Suppressor macrophage treated with lipopolysaccharide for 4 hours (primary cell): ENCODE measurements around the gene TNC.
A peak's percentile ranks its signal among the peaks of the same experiment; 100 is the strongest.

ENCODE experiments used
- DNase-seq: peaks from one replicate; pipeline ENCODE4 v3.0.0-alpha.2; 2020

The TNC gene

DNA sequence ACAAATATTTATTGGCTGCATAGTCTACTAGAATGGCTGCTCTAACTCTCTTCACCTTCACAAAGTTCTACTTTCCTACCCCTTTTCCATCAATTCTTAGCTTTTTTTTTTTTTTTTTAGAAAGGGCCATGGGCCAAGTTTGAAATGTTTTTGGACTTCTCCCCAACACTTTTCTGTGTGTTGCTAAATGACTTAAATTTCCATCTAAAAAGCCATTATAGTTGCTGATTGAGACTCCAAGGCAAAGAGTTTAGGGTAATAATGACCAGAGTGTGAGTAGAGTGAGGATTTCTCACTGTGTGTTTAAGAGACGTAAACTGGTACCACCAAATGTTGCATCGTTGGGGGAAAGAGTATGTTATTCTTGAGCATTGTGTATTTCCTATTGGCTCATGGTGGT is 24.4 kb downstream of the TNC start:
- DNase-seq, result no peak

DNA sequence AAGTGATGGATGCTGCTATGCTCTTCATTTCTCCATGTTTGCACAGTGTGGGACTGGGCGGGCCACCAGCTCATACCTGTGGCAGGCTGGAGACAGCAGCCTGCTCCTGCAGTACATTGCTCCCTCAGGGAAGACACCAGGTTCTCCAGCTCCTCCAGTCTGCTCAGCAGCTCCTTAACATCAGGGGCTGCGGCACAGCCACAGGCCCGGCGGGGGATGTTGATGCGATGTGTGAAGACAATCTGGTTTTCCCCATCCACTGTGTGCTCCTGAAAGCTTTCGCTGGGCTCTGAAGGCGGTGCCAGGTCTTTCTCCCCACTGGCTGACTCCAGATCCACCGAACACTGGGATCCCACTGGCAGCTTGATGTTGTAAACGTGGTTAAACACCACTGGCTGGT is 27.5 kb downstream of the TNC start:
- no peak for DNase-seq

DNA sequence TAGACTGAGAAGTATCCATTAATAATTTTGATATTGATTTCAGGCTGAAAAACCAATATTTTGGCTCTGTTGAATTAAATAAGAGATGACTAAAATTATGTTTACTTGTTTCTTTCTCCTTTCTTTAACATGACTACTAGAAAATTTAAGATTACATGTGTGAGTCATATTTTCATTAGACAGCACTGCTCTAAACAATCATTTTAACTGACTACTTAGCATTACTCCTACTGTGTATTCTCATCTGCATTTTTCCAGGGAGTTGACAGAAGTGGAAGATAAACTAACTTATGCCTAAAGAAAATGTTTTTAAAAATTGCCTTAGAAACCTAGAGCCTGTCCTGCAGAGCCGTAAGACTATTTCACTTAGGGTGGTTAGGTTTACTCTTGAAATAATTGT is 29.1 kb downstream of the TNC start:
- no peak for DNase-seq

DNA sequence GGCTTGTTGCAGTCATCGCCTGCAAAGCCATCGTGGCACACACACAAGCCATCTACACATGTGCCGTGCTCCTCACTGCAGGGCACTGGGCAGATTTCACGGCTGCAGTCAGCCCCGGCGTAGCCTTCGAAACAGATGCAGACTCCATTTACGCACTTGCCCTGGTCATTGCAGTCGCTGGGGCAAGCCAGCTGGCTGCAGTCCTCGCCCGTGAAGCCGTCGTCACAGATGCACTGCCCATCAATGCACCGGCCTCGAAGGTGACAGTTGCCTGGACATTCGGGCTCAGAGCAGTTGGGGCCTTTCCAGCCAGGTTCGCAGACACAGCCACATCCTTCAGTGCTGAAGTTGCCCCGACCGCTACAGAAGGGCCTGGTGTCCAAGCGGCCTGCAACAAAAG is 31.1 kb downstream of the TNC start:
- no peak for DNase-seq

DNA sequence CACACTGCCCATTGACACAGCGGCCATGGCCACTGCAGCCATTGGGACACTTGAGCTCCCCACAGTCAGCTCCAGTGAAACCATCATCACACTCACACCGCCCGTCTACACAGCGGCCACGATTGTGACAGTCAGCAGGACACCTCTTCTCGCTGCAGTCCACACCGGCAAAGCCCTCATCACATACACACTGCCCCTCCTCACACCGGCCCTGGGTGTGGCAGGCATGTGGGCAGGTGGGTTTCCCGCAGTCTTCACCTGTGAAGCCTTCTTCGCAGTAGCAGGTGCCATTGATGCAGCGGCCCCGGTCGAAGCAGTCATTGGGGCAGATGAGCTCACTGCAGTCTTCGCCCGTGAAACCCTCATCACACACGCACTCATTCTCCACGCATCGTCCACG is 31.5 kb downstream of the TNC start:
- no peak for DNase-seq

DNA sequence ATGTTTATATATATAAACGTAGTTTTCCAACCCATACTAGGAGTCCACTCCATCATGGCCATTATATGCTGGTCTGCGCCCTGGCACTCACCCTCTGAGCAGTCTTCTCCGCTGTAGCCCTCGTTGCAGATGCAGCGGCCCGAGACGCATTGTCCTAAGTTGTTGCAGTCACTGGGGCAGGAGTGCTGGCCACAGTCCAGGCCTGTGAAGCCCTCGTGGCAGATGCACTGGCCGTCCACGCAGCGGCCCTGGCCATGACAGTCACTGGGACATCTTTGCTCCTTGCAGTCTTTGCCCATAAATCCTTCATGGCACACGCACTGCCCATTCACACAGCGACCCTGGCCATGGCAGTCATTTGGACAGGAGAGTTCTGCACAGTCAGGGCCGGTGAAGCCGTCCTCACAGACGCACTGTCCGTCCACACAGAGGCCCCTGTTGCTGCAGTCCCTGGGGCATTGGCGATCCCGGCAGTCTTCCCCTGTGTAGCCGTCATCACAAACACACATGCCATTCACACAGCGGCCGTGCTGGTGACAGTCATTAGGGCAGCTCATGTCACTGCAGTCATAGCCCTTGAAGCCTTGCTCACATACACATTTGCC is 32.1 kb downstream of the TNC start:
- no peak for DNase-seq

DNA sequence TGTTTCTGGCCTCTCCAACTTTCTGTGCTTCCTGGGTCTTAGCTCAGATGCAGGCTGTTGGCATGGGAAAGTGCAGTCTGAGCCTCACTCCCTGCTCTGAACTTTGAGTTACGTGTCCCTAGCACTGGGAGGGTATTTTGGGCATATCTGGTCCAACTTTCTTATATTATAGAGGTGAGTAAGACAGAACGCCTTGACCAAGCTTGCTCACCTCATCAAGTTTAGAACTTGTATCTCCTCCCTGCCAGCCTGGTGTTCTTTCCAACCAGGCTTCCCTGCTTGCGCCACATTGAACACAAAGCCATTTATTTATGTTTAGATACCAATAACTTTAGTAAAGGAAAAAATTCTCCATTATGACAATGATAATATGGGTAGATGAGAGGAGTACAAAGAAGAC is 33.2 kb downstream of the TNC start:
- no peak for DNase-seq

DNA sequence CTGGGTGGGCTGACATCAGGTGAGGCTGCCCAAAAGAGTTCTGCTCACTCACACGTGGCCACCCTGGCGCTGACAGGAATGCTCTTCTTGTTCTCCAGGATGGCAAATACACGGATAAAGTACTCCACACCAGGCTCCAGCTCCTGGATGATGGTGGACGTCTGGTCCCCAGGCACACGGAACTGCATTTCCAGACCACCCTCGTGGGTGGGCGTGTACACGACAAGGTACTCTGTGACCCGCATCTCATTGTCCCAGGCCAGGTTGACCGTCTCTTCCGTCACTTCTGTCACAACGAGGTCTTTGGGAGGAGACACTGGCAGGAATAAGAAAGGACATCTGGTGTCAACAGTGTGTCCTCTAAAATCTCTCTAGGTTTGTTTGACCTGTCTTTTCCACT is 33.8 kb downstream of the TNC start:
- DNase-seq, result no peak

DNA sequence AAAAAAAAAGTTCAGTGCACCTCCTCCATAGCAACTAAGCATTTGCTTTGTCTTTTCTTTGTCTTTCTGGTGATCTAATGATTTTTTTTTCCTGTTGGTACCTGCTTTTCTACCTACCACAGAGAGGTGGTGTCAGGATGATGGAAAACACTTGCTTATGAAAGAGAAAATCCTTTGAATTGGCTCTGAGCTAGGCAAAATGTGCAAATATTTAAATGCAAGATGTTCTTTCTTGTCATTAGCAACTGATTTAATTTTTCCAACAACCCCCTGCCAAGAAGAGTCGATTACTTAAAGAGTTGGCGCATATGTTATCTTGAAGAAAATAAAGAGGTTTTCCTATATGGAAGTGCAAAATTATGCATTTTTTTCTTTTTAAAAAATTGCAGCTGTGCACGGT is 37.7 kb downstream of the TNC start:
- DNase-seq, result no peak

DNA sequence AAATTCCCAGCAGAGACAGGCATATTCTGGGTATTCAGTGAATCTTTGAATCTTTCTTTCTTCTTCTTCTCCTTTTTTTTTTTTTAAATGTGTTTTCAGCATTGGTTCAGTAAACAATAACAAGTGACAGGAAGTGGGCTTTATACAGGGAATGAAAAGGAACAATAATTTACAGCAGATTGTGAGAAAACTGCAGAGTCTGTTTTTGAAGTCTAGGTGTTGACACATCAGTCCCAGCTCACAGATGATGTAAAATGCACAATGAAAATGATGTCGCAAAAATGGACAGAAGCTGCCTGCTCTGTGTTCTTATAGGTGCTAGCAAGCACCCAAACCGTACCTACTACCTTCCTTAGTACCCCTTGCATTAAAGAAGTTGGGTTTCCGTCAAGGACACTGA is 38.8 kb downstream of the TNC start:
- DNase-seq, result no peak

DNA sequence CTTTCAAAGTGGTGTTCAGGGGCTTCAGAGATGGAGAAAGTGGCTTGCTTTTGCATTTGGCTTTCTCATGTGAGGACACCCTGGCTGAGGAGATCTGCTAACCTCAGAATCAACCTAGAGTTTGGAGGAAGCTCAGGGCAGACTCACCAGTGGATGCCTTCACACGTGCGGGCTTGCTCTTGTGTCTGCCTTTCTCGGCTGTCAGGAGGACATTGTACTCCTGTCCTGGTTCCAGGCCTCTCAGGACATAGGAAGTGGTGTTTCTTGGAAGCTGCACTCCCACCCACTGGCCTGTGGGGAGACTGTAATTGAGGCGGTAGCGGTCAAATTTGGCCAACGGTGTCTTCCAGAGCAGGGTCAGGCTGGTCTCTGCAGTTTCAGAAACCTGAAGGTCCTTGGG is 44.5 kb downstream of the TNC start:
- no peak for DNase-seq

DNA sequence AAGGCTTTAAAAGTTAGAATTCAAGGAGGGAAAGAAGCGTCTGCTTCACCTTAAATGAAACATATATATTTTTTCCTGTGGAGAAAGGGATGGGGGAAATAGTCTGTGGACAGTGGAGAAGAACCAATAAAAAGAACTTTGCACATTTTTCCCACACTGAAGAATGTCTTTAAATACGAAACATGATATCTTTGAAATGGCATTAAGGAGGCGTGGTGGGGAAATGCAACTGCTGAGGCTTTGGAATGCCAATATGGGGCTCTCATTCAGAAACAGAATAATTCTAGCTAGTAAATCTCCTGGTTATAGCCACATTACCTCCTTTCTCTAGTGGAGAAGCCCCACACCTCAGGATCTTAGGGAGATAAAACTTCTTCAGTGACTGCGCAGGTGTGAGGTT is 46.8 kb downstream of the TNC start:
- DNase-seq, result no peak

DNA sequence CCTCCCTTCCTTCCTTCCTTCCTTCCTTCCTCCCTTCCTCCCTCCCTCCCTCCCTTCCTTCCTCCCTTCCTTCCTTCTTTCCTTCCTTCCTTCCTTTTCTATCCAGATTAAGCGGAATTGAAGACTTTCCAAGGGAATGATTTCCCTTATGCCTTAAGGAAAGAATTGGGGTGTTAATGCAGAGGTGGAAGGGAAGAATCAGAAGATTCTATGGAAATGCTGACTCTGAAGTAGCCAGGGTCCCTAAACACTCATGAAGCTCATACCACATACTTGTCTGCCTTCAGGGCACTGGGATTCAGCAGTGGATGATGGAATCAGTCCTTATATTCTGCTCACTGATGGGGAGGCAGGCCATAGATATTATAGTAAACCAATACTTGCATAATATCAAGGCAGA is 48.2 kb downstream of the TNC start:
- DNase-seq, result no peak

DNA sequence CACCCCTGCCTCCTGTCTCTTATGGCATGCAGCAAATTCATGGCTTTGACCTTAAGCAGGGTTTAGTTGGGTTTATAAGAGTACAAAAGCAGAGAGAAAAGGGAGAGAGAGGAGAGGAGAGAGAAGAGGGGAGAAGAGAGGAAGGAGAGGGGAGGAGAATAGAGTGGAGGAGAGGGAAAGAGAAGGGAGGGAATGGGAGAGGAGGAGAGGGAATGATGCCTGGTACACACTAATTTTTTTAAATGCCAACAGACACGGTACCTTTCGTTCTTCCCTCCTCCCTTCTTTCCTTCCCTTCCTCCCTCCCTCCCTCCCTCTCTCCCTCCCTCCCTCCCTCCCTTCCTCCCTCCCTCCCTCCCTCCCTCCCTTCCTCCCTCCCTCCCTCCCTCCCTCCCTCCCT is 48.7 kb downstream of the TNC start:
- DNase-seq, result no peak

DNA sequence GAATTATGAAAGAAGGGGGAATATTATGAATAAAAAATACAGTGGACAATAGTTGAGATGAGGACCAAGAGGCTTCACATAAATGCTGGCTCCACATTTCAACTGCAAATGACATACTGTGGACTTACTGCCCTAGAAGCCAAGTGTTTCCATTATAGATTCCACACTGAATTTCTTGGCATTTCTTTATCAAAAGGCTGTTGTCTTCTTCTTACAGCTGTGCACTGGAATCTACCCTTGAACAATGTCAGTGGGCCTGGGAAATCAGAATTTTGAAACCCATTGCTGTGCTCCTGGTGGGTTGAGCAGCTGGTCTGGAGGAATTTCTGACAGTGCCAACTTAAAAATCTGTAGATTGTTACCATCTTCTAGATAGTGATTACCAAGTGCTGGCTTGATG is 49.9 kb downstream of the TNC start:
- DNase-seq, result no peak

DNA sequence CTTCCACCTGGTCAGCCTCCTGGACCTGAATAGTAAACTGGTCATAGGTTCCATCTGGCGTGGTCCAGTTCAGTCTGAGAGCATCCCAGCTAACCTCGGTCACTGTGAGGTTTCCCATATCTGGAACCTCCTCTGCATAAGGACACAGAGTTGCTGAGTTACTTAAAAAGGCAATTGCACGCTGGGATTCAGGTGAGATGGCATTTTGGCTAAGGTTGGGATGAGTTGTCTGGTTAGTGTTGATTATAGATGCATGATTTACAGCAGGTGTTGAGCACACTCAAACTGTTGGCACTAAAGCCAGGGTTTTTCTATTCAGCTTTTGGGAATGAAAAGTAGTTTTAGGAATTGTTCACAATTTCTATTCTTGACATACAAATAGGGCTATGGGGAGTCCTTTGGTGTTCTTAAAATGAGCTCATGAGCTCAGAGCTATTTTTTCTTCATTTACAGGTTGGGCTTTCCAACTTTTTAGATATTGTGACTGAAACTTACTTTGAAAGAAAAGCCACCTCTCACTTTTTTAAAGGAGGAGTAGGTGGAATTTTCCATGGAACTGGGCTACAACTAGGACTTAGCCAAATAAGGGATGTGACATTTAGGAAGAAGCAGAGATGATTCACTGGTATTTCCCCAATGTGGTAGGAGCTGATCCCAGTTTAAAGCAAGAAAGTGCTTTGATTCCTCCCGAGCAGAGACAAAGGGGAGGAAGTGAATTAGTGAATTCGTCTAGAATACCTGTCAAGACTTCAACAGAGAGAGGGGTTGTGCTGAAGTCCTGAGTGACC is 54.7 kb downstream of the TNC start:
- DNase-seq, result peak; percentile 51

DNA sequence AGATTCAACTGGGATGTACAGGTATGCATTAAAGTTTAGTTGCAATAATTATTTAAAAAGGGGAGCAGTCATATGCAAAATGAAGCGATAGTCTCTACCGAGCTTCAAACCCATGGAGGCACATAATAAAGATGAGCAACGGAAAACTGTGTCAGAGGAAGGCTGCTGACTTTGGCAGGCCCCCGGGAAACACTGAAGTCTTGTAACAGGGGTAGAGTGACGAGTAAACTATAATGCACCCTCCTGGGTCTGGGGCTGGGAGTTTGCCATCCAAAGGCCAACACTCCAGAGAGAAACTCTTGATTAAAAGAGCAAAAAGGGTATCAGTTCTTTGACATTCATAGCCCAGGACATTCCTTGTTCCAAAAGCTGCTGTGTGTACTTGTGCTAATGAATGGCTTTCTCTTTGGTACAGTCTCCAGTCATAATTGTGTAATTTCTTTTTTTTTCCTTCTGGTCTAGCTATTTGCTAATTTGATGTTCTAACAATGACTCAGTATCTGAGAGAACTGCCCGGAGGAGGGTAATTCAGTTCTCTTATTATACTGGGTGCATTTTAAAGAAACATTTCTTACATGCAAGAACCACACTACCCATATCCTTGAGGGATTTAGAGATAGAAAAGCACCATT is 59.2 kb downstream of the TNC start:
- DNase-seq, result peak; percentile 77

DNA sequence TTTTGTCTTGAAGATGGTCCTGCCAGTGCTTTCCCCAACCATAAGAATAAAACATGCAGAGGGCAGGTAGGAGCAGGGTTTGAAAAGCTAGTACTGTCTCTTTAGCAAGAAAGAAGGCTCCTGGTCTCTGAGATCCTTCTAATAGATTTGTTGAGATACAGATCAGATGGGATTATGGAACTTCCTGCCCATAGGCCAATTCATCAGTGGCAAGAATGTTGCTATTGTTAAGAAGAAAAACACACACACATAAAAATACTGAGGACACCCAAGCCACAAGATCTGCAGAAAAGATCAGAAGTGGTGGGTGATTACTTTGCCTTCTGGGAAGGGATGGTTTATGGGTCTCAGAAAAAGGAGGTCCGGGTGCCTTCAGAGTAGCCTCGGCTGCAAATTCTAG is 59.8 kb downstream of the TNC start:
- no peak for DNase-seq

DNA sequence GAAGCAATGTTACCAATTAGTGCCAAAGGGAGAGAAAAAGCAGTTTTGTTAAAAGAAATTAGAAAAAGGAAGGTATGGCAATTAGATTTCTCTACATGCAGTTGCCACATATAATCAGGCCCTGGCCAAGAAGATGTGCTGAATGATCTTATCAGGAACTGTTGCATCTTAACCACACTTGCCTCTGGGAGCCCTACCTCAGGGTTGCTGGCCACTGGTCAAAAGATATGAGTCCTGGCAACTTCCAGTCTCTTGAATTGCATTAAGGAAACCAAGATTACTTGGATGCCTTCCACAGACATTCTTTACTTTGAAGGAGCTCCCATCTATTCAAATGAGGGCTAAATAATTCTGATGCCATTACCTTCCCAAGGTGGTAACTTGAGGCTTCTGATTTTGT is 60.4 kb downstream of the TNC start:
- DNase-seq, result no peak

DNA sequence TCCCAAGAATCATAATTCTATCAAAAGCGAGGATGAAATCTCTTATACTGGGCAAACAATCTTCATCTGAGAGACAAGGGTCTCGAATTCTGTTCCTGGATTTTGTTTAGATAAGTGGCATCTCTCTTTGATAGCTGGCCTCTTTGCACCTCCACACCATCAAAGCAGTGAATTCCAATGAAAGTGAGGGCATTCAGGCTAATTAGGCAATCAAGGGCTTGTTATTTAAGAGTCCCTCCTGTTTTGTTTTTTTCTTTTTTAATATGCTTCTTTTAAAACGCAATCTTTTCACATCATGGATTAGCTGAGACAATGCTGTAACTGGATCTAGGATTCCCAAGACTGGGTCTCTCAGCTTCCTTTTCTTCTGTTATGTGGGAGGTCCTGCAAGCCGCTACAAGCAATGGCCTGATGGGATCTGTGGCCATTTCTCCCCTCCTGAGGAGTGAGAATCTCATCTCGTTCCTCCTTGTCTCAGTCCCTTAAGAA is 67.9 kb downstream of the TNC start:
- DNase-seq, result no peak

DNA sequence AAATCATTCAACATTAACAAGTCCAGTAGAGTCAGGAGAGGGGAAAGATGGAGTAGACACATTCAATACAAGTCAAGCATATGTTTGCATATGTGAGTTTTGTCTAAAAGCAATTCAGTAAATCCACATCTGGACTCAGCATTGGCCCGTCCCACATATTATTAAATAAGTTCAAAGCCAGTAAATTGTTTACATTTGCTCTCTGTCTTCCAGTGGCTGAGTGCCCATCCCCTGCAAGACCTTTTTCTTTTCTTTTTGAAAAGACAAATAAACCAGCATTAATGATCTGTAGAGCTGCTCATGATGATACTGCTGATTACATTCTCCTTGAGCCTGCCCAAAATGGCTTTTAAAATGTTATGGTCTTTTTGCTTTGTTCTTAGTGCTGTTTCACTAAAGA is 71.1 kb downstream of the TNC start:
- no peak for DNase-seq

DNA sequence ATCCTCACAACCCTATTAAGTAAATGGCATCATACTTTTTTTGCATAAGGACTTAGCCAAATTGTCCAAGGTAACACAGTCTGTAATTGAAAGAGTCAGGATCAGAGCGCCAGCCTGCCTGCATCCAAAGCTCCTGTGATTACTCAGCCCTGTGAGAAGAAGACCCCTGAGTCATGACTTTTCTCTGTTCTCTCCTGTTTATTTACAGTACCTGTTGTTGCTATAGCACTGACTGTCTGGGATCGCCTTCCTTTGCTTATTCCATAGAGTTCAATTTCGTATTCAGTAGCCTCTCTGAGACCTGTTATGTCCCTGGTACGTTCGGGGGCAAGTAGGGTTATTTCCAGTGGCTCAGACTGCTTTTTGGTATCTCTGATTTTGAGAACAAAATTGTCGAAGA is 71.8 kb downstream of the TNC start:
- no peak for DNase-seq

DNA sequence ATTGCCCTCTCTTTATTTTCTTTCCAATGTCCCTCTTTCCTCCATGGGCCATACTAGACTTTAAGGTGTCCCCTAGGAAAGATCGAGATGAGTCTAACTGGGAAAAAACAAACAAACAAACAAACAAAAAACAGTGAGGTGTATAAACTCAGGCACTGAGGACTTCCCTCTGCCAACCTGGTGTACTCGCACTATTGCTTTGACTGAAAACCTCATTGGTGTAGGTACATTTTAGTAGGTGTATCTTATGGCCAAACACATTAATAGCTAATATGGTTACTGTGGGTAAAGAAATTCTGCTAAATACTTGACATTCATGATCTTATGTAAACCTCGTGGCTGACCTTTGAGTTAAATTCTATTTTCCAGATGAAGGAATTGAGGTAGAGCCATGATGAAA is 74.3 kb downstream of the TNC start:
- no peak for DNase-seq

DNA sequence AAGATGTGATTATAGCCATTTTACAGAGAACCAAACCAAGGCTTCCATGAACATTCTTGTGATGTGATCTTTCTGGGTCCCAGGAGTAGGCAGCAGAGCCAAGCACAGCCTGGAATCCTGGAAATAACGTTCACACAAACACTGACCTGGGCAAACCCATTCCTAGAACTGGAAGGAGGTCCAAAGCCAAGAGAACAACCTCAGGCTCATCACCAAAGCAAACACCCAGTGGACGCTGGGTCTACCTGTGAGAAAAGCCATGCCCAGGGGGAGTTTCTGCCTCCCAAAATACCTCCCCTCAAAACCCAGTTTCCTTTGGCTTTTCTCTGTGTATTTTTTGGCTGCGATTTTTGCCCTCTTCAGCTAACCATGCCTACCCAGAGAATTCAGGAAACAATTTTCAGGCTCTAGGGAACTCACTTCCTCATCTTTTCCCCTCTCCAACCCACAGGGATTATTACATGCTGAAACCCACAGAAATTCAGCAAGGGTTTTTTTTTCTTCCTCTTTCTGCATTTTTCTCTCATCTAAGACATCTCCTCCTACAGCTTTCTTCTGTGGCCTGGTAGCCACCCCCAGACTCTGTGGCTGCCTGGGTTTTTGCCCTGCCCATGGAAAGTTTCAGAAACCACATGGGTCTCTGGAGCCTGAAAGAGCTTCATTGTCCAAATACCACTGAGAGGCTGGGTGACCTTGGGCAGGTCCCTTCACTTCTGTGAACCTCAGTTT is 75.0 kb downstream of the TNC start:
- peak; percentile 88 for DNase-seq
